Measurements from ENCODE around the gene RAD51AP1.

The RAD51AP1 gene

GRCh38 chr12:4552191-4552590 is 13.5 kb downstream of the RAD51AP1 start:
- FAIRE-seq, result no peak

GRCh38 chr12:4553943-4554342 is 15.3 kb downstream of the RAD51AP1 start:
- FAIRE-seq, result no peak

DNA sequence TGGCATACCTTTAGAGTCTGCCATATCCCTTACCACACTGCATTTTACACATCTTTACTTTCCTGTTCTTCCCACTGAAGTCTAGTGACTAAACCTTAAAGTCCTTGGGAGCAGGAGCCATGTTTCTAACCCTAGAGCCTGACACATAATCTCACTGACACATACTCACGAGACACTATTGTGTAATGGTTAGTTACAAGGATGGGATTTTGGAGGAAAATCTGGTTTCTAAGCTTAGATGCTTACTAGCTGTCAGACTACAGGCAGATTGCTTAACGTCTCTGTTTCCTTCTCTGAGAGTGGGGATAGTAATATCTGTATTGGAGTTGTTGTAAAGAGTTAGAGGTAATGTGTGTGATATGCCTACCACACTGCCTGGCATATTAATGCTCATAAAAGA is 17.1 kb downstream of the RAD51AP1 start:
- no peak for FAIRE-seq

DNA sequence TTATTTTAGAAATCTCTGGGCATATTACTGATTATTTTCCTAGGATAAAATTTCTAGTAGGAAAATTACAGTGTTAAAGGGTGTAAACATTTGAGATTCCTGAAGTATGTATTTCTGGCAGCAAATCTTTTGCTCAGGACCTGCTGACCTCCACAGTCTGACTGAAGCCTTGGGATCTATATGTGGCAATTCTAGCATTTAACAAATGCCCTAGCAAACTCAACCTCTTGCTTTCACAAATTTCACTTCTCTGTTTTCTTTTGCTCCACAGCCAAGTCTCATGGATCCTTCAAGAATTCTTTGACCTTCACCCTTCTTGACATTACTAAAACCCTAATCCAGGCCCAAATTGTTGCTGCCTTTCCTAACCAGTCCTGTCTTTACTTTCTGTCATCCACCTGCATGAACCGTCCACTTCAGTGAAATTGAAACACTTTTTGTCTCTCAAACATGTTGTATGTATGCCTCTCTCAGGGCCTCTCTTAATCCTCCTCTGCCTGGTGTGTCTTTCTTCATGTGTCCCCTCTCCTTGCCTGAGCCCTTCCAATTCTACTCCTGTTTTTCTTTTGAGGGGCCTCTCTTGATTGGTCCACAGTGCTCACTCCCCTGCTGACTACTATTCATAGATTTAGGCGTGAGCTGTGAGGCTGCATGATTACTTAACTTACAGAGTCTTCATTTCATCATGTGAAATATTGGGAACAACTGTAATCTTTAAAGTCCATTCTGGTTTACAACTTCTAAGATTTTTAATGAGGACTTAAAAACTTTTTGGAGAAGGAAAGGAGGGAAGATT is 18.2 kb downstream of the RAD51AP1 start:
- no peak for FAIRE-seq

GRCh38 chr12:4557586-4557985 is 18.9 kb downstream of the RAD51AP1 start:
- no peak for FAIRE-seq

- FAIRE-seq, result no peak
Measured at GRCh38 chr12:4558171-4558570, 19.5 kb downstream of the RAD51AP1 start.

DNA sequence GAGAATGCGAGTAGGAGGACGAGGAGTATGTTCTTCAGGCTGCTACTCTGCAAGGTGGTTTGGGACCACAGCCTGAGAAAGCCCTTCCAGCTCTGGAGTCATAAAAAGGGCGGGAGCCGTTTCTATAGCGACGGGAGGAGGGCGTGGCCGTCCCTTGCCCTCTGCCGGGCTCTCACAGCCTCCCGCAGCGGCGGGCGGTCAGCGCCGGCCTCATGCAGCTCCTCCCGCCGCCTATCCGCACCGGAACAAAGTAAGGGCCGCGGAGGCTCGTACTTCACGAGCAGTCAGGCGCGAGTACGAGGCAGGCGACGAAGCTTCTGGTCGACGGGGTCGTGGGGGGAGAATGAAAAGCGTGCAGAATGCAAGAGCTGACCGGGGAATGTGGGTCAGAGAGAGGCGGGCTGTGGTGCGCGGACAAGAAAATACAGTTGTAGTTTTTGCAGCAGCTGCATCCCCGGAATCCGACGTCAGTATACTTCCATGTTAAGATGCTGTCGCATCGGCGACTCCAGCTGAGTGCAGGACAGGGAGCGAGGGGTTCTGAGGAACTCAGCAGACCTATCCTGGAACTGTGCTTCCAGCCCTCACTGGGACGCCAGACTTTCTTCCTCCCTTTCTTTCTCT is 23.5 kb downstream of the RAD51AP1 start, which contains the start of gene DYRK4:
Gene DYRK4 (plus strand): TSS at position 175 of the 624 bp plus-strand sequence. CDS start 38 bp downstream, at position 213.
- no peak for FAIRE-seq

- no peak for FAIRE-seq
Measured at GRCh38 chr12:4563336-4563735, 24.6 kb downstream of the RAD51AP1 start.

- FAIRE-seq, result no peak
Measured at GRCh38 chr12:4564818-4565217, 26.1 kb downstream of the RAD51AP1 start.

DNA sequence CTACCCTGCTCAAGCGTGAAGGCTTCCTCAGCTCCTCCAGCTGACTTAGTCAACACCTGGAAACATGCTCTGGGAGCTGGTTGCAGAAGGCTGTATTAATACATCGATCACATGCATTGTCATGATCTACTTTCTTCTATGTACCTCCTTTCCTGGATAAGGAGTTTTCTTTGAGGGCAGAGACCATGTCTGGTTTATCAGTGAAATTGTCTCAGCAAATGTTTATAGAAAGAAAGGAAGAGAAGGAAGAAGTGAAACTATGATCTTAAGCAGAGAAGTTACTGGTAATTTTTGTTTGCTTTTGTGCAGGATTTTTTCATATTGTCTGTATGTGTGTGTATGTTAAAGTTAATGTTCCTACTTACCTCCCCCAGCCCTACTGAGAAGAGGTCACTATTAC is 27.8 kb downstream of the RAD51AP1 start:
- no peak for FAIRE-seq

DNA sequence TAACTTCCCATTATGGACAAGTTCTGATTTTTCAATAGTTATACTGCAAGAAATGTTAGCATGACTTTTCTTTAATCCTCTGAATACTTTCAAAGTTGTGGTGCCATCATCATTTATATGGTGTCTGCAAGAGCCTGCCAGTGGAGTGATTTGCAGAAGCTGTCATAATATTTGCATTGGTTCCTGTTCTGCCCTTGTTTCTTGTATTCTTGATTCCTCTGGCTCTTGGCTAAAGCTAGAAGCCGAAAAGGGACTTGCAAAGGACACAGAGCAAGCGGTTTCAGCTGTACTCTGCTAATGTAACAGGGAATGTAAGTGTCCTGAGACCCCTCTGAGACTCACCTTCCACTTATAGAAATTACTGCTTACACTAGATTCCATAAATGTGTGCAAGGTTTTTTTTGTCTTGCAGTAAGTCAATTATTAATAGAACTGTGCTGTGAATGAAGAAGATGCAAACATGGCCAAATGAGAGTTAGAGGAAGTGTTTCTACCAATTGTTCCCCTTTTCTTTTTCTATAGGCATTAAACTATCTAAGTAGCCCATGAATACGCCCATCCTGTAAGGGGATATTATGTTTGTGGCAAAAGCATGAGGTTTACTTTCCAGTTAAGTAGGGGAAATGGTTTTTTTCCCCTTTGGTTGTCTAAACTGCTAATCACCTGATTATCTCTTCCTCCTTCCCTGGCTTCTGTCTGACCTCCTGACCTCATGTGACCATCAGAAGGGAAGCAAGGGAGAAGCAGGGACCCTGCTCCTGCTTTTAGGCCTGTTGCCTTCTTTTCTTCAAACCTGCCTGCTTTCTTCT is 28.6 kb downstream of the RAD51AP1 start:
- no peak for FAIRE-seq

- FAIRE-seq, result no peak
Measured at GRCh38 chr12:4569261-4569660, 30.6 kb downstream of the RAD51AP1 start.

DNA sequence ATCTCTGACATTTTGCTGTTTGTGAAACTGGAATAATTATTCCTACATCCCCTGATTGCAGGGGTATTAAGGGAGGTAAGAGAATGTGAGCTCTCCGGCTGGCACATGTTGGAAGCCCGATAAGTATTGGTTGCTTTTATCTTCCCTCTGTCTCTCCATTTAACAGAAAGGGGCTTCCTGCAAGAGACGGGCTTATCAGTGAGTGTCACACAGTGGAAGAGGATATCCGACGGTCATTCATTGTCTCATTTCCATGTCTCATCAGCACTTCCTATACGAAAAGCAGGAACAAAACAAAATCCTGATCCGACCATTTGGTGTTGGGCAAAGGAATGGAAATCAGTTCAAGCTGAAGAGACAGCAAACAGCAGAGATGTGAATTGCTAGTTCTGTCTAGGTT is 34.0 kb downstream of the RAD51AP1 start:
- no peak for FAIRE-seq

DNA sequence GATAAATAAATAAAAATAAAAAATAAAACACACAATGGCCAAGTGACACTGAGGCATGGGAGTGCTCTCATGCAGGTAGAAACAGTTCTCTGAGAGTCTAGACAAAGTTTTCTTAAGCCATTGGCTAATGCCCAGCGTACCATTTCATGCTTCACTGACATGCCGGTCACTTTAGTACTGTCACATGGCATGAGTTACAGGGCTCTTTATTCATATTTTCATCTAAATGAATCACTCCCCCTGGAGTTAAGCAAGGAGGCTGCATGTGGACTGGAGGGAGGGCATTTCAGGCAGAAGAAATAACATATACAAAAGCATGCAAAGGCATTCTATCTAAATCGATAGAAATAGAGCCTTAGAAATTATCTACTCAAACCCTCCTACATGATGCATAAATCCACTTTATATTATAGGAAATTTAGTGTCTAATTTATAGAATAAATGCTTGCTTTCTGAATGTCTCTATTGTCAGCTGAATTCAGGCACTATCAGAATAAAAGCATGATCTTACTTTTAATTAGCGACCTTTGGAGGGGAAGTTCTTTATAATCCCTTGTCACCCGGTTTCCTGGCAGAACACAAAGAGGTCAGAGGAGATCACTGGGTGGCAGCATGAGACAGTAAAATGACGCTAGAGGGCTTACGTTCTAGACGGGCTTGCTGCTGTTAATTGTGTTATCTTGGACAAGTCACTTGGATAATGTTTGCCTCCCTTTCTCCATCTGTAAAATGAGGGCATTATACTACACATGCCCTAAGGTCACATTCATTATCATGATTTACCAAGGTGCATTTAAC is 40.8 kb downstream of the RAD51AP1 start:
- FAIRE-seq, result no peak

GRCh38 chr12:4580281-4580688 is 41.6 kb downstream of the RAD51AP1 start:
- FAIRE-seq, result no peak

- FAIRE-seq, result no peak
Measured at GRCh38 chr12:4584281-4584680, 45.6 kb downstream of the RAD51AP1 start.

- FAIRE-seq, result no peak
Measured at GRCh38 chr12:4584896-4585295, 46.2 kb downstream of the RAD51AP1 start.

- FAIRE-seq, result no peak
Measured at GRCh38 chr12:4586500-4586899, 47.8 kb downstream of the RAD51AP1 start.

- FAIRE-seq, result no peak
Measured at GRCh38 chr12:4587108-4587507, 48.4 kb downstream of the RAD51AP1 start.

DNA sequence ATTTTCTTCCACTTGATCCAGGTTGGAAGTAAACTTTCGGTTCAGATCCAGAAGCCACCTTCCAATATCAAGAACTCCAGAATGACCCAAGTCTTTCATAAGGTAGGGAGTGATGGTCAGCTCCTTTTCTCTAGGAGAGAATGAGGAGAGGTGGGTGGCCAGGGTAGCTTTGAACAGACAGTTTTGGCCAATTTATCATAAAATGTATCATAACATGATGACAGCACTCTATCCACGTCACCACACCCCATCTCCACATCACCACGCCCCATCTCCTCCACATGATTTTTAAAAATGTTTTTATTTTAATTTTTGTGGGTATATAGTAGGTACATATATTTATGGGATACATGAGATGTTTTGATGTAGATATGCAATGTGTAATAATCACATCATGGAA is 50.2 kb downstream of the RAD51AP1 start:
- FAIRE-seq, result no peak

- FAIRE-seq, result no peak
Measured at GRCh38 chr12:4589941-4590340, 51.3 kb downstream of the RAD51AP1 start.

GRCh38 chr12:4591180-4591687 is 52.5 kb downstream of the RAD51AP1 start:
- FAIRE-seq, result no peak

GRCh38 chr12:4595881-4596280 is 57.2 kb downstream of the RAD51AP1 start:
- no peak for FAIRE-seq
